OCI-LY1 (cell line): Measurements from ENCODE around the gene F9.

Source experiments
- H2AFZ ChIP-seq: fragments of 200-600 bp; sonication (generic), shearing (Covaris generic); 2 replicates; pipeline ENCODE4 v1.6.0; 2014; ENCODE audit warnings: antibody characterized with exemption, mild to moderate bottlenecking, low read length
- H3F3A ChIP-seq: fragments of 200-600 bp; sonication (generic), shearing (Covaris generic); 2 replicates; pipeline ENCODE4 v1.6.0; 2014; ENCODE audit warnings: mild to moderate bottlenecking, antibody characterized with exemption, low read length, moderate library complexity; ENCODE audit not compliant: insufficient read depth
- H3K27ac ChIP-seq: fragments of 200-600 bp; sonication (generic); 2 replicates; pipeline ENCODE4 v1.5.1; 2014; ENCODE audit warnings: low read length, mixed run types, mild to moderate bottlenecking, low read depth; ENCODE audit not compliant: poor library complexity, severe bottlenecking
- H3K27me3 ChIP-seq: fragments of 200-600 bp; sonication (generic); 2 replicates; pipeline ENCODE4 v1.6.0; 2014; ENCODE audit warnings: antibody characterized with exemption, mild to moderate bottlenecking, low read length, moderate library complexity; ENCODE audit not compliant: insufficient read depth
- H3K36me3 ChIP-seq: fragments of 200-600 bp; sonication (generic); 2 replicates; pipeline ENCODE4 v1.6.1; 2014; ENCODE audit warnings: mild to moderate bottlenecking, antibody characterized with exemption, low read length, moderate library complexity, mixed read lengths; ENCODE audit not compliant: insufficient read depth
- H3K4me1 ChIP-seq: fragments of 200-600 bp; sonication (generic); 2 replicates; pipeline ENCODE4 v1.5.1; 2014; ENCODE audit warnings: mild to moderate bottlenecking, low read length, moderate library complexity; ENCODE audit not compliant: insufficient read depth, severe bottlenecking
- H3K4me2 ChIP-seq: fragments of 200-600 bp; sonication (generic), shearing (Covaris generic); 2 replicates; pipeline ENCODE4 v1.6.1; 2014; ENCODE audit warnings: low read length
- H3K4me3 ChIP-seq: fragments of 200-600 bp; sonication (generic); 2 replicates; pipeline ENCODE4 v1.5.1; 2014; ENCODE audit warnings: low read length, low read depth, mild to moderate bottlenecking, mixed read lengths; ENCODE audit not compliant: poor library complexity, severe bottlenecking
- H3K79me2 ChIP-seq: fragments of 200-600 bp; shearing (Covaris generic); 2 replicates; pipeline ENCODE4 v1.6.1; 2016; ENCODE audit warnings: mixed run types, low read length, mixed read lengths; ENCODE audit not compliant: insufficient read depth
- H3K9ac ChIP-seq: fragments of 200-600 bp; sonication (generic), shearing (Covaris generic); 2 replicates; pipeline ENCODE4 v1.6.1; 2014; ENCODE audit warnings: mild to moderate bottlenecking, low read length, mixed read lengths
- H3K9me2 ChIP-seq: fragments of 200-600 bp; sonication (generic), shearing (Covaris generic); 2 replicates; pipeline ENCODE4 v1.6.1; 2014; ENCODE audit warnings: low read depth, mild to moderate bottlenecking, low read length, mixed read lengths
- H3K9me3 ChIP-seq: fragments of 200-600 bp; shearing (Covaris generic); 2 replicates; pipeline ENCODE4 v1.6.1; 2014; ENCODE audit warnings: low read length, mixed read lengths
- H4K20me1 ChIP-seq: fragments of 200-600 bp; sonication (generic), shearing (Covaris generic); 2 replicates; pipeline ENCODE4 v1.6.0; 2016; ENCODE audit warnings: mild to moderate bottlenecking, low read length; ENCODE audit not compliant: insufficient read depth
- EZH2 ChIP-seq: fragments of 200-600 bp; sonication (generic), shearing (Covaris generic); IDR thresholded peaks from 2 replicates; pipeline ENCODE4 v1.8.0; 2017; ENCODE audit warnings: borderline replicate concordance, mixed run types, mild to moderate bottlenecking, antibody characterized with exemption, low read length, moderate library complexity, mixed read lengths
- TF ChIP-seq, protein P1 (sequence below): fragments of 200-600 bp; sonication (generic), shearing (Covaris generic); IDR thresholded peaks from 2 replicates; pipeline ENCODE4 v1.5.1; 2017; ENCODE audit warnings: mild to moderate bottlenecking, antibody characterized with exemption, low read length, moderate library complexity, mixed read lengths

The F9 gene

DNA sequence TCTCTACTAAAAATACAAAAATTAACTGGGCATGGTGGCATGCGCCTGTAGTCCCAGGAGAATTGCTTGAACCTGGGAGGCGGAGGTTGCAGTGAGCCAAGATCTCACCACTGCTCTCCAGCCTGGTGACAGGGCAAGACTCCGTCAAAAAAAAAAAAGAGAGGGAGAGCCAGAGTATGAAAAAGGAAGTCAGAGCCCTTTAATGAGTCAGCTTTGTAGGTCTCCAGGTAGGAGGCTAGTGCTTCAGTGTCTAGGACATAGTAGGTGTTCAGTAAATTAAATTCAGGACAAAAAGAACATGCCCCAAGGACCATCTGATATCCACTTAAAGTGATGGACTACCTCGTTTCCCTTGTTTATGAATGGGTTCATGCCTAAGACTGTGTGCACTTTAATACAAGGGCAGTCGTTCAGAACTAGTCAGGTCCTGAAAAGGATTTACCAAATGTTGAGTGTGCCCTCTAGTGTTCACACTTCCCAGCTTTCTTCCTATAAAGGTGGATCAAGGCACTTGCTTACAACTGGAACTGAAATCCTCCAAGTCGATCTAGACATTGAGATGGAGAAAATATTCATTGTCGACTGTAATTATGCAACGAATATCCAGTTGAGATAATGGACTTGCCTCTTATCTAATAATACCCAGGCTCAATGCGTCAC lies 29.0 kb downstream of the F9 start:
- Histone ChIP-seq H3K9me2 (no peaks in the 10 kb centered on the region), H4K20me1 (no peaks in the 10 kb centered on the region), H3K27me3 (no peaks in the 10 kb centered on the region), H2AFZ (no peak overlapping the region), H3K9me3 (no peaks in the 10 kb centered on the region), H3K27ac (no peak overlapping the region), H3K4me3 (no peak overlapping the region), H3K4me1 (no peaks in the 10 kb centered on the region), H3K9ac (no peak overlapping the region), H3K4me2 (no peak overlapping the region), H3K79me2 (no peaks in the 10 kb centered on the region), H3F3A (no peaks in the 10 kb centered on the region), H3K36me3 (no peaks in the 10 kb centered on the region)
- TF ChIP-seq, protein P1, sequence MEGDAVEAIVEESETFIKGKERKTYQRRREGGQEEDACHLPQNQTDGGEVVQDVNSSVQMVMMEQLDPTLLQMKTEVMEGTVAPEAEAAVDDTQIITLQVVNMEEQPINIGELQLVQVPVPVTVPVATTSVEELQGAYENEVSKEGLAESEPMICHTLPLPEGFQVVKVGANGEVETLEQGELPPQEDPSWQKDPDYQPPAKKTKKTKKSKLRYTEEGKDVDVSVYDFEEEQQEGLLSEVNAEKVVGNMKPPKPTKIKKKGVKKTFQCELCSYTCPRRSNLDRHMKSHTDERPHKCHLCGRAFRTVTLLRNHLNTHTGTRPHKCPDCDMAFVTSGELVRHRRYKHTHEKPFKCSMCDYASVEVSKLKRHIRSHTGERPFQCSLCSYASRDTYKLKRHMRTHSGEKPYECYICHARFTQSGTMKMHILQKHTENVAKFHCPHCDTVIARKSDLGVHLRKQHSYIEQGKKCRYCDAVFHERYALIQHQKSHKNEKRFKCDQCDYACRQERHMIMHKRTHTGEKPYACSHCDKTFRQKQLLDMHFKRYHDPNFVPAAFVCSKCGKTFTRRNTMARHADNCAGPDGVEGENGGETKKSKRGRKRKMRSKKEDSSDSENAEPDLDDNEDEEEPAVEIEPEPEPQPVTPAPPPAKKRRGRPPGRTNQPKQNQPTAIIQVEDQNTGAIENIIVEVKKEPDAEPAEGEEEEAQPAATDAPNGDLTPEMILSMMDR = peak; percentile 49; the same call in 1 of the 2 replicates
- TF ChIP-seq EZH2 = no peak

DNA sequence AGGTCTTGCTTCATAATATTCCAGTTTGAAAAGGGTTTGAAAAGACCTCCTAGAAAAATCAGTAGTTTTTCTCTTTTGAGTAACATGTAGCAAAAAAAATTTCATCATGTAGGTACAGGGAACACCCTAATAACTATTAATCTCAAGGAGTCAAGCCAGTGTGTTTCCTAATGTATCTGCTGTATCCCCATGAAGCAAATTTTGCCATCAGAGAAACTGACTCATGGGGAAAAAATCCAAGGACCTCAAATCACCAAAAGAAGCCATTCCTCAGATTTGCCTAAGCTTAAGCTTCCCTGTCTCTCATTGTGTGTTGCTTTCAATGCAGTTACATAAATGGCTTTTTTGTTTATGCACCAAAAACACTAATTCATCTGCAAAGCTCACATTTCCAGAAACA lies 29.7 kb downstream of the F9 start:
- Histone ChIP-seq H3K9me3 (no peaks in the 10 kb centered on the region), H3F3A (no peaks in the 10 kb centered on the region), H3K27me3 (no peaks in the 10 kb centered on the region), H3K4me1 (no peaks in the 10 kb centered on the region), H3K27ac (no peak overlapping the region), H3K4me2 (no peak overlapping the region), H3K9ac (no peak overlapping the region), H3K36me3 (no peaks in the 10 kb centered on the region), H3K79me2 (no peaks in the 10 kb centered on the region), H3K9me2 (no peaks in the 10 kb centered on the region), H4K20me1 (no peaks in the 10 kb centered on the region), H2AFZ (no peak overlapping the region), H3K4me3 (no peak overlapping the region)
- TF ChIP-seq, protein P1 = no peak

DNA sequence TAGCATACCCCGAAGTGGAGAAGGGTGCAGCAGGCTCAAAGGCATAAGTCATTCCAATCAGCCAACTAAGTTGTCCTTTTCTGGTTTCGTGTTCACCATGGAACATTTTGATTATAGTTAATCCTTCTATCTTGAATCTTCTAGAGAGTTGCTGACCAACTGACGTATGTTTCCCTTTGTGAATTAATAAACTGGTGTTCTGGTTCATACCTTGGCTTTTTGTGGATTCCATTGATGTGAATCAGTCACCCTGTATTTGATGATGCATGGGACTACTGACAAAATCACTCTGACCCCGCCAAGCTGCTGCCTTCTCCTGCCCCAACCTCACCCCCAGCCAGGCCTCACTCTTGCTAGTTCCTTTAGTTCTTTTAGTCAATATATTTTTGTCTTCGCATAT lies 32.7 kb downstream of the F9 start:
- H3K27ac ChIP-seq = no peak overlapping the region
- no peaks in the 10 kb centered on the region for H3F3A ChIP-seq
- no peak for TF ChIP-seq EZH2
- TF ChIP-seq, protein P1 = no peak
- no peak overlapping the region for H2AFZ ChIP-seq
- no peaks in the 10 kb centered on the region for H3K27me3 ChIP-seq
- H3K4me1 ChIP-seq = no peaks in the 10 kb centered on the region
- no peak overlapping the region for H3K4me3 ChIP-seq
- no peaks in the 10 kb centered on the region for H4K20me1 ChIP-seq
- no peaks in the 10 kb centered on the region for H3K9me2 ChIP-seq
- no peaks in the 10 kb centered on the region for H3K79me2 ChIP-seq
- no peaks in the 10 kb centered on the region for H3K36me3 ChIP-seq
- no peak overlapping the region for H3K4me2 ChIP-seq
- H3K9me3 ChIP-seq = no peaks in the 10 kb centered on the region
- no peak overlapping the region for H3K9ac ChIP-seq
